Measurements from ENCODE around the gene LENG8.
"Not testable (repeated sequence)": the region's sequence is repeated elsewhere in the genome, so short reads cannot be mapped to it uniquely, and the experiment has no call there.

The LENG8 gene

DNA sequence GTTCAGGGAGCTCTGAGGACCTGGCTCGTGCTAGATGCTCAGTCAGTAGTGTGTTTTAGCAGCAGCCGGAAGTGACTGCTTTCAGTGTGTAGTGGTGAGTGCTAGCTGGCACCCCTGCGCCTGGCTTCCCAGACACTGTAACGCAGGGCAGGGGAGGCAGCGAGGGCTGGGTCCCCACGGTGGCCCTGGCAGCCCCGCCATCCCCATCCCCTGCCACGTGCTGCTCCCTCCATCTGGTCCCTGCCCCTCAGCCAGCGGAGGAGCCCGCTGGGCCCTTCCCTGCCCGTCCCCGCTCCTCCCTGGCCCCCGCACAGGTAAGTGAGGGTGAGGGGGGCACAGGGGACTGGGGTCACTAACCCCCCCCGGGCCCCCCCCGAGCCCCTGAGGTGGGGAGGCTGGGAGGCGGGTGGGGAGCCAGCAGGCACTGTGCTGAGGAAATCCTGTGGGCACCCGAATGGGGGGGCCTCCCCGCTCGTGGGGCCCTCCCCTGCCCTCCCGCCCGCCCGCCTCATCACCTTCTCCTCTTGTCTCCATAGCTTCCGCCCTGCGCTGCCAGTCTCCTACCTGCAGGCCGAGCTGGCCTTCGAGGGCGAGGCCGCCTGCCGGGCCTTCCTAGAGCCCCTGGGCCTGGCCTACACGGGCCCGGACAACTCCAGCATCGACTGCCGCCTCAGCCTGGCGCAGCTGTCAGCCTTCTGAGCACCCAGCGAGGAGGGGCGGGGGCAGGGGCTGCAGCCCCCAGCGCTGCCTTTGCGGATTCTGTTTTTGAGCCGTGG, 11.4 kb downstream of the LENG8 start:
- no peak for DNase-seq (ENCODE audit: low read depth, low spot score)

DNA sequence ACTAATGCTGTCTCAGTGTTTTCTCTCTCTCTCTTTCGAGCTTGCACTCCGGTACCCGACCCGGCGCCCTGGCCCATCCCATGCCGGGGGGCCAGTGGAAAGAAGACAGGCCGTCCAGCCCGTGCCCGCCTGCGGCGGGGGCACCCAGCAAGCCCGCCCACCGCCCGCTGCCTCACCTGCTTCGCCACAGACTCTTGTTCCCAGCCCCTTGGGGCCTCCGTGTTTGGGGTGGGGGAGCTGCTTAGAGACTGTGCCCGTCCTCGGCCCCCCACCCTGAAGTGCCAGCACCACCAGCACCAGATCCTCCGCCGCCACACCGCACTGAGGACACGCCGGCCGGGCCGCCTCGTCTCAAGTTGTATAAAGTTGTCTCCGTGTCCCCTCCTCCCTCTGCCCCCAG, 12.2 kb downstream of the LENG8 start:
- DNase-seq (ENCODE audit: low read depth, low spot score) = no peak

DNA sequence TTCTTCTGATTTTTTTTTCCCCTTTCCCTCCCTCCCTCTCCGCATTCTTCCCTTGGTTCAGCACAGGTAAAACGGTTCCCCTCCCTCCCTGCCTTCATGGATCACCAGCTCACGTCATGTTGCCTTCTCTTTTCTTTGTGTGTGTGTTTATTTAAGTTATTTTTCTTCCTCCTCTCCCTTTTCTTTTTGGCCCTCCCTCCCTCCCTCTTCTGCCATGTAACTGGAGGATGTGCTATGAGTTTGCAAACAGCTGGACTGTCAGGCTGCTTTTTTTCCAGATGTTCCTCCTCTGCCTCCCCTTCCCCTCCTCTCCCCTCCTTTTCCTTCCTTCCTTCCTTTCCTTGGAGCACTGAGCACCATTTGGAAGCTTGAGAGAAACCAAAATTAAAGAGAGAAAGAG, 12.6 kb downstream of the LENG8 start:
- no peak for DNase-seq (ENCODE audit: low read depth, low spot score)

DNA sequence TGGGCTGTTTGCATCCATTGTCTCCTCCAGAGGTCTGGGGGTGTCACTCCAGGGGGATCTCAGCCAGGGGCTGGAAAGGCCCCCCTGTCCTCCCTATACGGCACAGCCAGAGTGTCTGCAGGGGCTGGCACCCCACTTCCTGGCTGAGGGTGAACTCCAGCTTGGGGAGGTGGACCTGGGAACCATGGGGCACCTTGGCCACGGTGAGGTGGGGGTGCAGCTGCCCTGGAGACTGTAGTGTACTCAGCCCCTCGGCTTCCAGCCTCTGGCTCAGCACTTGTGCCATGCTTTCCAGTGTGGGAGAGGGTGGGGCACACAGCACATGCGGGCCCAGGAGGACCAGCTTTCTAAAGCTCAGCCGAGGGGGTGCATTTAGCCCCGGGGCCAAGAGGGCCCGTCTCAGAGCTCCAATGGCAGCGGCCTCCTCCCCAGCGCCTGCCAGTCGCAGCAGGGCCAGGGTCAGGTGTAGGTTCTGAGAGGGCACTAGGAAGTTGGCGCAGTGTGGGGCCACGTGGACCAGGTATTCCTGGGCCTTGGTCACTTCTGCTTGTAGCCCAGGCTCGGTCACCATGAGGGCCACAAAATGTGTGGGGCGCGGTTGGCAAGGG, 13.2 kb downstream of the LENG8 start:
- no peak for DNase-seq (ENCODE audit: low read depth, low spot score)

DNA sequence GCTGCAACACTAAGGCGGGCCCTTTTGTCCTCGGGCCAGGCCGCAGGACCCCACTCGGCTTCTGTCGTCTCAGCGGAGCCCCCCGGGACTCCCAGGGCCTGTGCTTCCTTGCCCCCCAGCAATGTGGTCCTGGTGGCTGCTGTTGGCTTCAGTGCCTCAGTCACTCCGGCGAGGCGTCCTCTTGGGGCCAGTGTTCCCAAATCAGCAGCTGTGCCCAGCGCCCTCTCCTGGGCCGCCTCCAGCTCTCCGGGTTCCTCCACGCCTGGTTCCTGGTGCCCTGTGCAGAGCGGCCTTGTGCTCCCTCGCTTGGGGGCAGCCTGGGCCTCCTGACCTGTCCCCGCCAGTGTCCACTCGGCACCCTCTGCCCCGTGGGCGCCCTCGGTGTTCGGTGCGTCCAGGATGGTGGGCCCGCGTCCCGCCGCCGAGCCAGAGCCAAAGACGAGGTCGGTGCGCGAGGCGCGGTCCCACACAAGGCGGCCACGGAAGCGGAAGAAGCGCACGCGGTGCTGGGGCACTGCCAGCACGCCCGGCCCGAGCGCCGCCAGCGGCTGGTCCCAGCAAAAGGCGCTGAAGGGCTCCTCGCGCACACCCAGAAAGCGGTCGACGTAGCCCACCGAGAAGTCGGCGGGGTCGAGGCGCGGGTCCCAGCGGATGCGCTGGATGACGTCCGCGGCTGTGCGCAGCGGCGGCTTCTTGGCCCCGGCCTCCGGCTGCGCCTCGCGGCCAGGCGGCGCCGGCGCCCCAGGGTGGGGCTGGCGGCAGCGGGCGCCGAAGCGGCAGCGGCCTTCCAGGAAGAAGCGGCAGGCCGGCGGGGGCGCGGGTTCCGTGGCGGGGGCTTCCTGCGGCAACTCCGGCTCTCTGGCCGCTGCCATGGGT, 13.9 kb downstream of the LENG8 start:
- DNase-seq (ENCODE audit: low read depth, low spot score) = peak; percentile 80

DNA sequence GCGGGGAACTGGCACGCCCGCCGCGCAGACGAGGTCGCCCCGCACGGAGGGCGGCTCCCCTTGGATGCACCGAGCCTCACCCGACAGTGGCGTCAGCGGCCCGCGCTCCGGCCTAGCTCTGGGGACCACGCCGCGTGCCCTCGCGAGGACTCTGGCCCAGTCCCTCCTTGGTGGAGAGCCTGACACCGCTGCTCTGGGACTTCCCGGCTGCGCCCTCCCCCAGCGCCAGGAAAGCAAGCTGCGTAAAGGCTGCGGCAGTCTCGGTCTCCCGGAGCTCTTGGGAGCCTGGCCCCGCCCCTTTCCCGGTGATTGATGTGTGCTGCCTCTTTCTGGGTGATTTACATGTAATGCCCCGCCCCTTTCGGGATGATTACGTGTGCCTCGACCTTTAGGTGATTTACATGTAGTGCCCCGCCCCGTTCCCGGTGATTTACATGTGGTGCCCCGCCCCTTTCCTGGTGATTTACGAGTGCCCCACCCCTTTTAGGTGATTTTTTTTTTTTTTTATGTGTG, 14.6 kb downstream of the LENG8 start, which contains the start of gene LENG9:
LENG9 (minus strand) TSS at position 248 of the 513 bp plus-strand sequence. CDS start 252 bp downstream, outside the sequence.
- no peak for DNase-seq (ENCODE audit: low read depth, low spot score)

DNA sequence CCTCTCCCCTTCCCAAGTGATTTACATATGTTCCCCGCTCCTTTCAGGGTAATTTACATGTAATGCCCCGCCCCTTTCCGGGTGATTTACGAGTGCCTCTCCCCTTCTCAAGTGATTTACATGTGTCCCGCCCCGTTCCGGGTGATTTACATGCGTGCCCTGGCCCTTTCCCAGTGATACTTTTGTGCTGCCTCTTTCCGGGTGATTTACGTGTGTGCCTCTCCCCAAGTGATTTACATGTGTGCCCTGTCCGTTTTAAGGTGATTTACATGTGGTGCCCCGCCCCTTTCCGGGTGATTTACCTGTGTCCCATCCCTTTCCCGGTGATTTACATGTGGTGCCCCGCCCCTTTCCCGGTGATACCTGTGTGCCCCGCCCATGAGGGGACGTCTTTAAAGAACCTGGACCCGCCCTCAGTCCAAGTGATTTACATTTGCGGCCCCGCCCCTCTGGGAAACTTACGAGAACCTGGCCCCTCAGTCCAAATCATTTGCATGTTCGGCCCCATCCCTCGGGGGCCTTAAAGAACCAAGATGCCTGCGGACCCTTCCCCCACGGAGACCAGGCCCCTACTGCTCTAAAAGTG, 15.1 kb downstream of the LENG8 start:
- peak; percentile 98 for DNase-seq (ENCODE audit: low read depth, low spot score)

DNA sequence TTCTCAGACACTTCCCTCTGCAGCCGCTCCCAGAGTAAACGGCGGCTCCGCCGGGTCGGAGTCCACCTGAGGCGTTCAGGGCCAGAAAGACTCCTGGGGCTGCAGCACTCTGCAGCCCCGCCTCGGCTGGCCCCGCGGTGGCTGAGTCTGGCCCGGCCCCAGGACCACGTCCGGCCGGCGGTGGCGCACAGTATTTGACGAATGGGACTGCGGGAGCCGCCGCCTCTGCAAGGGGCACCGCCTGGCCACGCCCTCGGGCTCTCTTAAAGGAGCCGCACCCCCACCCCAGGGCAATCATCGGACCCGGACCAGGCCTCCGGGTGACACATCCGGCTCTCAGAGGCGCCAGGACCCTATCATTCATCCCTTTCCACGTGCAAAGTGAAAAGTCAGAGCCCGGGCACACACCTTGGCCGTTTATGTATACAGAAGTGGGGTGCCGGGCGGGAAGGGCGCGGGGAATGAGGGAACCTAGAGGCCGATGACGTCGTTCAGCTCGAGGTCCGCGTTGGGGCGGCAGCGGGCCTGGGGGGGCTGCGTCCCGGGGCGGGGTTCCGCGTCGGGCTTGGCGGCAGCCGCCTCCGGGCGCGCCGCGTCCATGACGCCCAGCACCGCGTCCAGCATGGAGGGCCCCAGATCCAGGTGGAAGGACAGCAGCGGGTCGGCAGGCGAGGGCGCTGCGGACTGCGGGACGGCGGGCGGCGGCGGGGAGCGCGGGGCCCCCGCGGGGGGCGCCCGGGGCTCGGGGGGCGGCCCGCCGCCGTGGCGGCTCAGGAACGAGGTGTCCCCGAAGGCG, 15.8 kb downstream of the LENG8 start:
- peak; percentile 96 for DNase-seq (ENCODE audit: low read depth, low spot score)

DNA sequence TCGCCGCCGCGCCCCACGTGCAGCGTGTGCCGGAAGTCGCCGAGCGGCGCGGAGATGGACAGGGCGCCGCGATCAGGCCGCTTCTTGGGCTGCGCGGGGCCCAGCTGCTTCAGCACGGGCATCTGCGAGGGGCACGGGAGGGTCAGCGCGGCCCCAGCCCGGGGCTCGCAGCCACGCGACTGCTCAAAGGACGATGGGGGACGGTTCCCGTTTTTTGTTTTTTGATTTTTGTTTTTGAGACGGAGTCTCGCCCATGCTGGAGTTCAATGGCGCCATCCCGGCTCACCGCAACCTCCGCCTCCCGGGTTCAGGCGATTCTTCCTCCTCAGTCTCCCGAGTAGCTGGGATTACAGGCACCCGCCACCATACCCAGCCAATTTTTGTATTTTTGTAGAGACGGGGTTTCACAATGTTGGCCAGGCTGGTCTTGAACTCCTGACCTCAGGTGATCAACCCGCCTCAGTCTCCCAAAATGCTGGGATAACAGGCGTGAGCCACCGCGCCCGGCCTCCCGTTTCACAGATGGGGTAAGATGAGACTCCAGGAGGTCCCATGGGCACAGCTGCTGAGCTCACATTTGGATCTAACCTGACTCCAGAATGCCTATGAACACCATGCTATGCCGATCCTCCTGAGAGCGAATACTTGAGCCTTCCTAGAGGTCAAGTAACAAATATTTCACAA, 16.6 kb downstream of the LENG8 start:
- DNase-seq (ENCODE audit: low read depth, low spot score) = no peak

DNA sequence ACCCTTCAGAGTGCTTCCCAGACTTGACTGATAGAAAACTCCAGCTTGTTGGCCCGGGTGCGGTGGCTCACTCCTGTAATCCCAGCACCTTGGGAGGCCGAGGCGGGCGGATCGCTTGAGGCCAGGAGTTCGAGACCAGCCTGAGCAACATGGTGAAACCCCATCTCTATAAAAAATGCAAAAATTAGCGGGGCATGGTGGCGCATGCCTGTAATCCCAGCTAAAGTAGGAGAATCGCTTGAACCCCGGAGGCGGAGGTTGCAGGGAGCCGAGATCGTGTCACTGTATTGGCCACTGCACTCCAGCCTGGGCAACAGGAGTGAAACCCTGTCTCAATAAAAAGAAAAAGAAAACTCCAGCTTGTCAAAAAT, 17.1 kb downstream of the LENG8 start:
- not testable (repeated sequence) for DNase-seq (ENCODE audit: low read depth, low spot score)

DNA sequence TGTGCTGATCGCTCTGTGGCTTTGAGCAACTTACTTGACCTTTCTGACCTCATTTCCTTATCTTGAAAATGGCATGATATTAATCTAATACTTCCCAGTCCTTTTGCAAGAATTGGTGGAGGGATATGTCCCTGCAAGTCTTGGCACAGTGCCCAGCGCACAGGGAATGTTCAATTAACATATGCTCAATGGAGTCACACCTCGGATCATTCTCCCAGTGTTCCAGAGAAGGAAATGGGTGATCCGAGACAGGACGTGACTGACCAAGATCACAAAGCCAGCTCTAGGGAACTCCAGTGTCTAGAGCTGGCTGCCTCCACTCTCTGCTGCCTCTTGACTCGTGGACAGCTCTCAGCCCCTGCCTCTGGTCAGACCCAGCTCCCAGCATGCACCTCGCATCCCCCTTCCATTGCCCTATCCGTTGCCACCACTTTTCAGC, 20.5 kb downstream of the LENG8 start:
- DNase-seq (ENCODE audit: low read depth, low spot score) = no peak

DNA sequence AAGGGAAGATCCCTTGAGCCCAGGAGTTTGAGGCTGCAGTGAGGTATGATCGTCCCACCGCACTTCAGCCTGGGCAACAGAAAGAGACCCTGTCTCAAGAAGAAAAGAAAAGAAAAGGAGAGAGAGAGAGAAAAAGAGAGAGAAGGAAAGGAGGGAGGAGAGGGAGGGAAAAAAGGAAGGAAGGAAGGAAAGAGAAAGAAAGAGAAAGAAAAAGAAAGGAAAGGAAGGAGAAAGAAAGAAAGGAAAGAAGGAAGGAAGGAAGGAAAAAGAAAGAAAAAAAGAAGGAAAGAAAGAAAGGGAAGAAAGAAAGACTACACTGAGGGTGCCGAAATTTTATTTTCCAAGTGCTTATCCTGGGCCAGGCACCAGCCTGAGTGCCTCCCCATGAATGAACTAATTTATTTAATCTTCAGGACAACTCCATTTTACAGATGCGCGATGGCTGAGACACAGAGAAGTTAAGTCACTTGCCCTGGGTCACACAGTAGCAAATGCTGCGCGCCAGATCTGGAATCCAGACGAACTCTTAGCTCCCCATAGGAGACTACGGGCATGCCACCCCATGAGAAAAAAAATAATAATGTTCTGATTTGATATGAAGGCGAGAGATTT, 21.4 kb downstream of the LENG8 start:
- DNase-seq (ENCODE audit: low read depth, low spot score) = no peak

DNA sequence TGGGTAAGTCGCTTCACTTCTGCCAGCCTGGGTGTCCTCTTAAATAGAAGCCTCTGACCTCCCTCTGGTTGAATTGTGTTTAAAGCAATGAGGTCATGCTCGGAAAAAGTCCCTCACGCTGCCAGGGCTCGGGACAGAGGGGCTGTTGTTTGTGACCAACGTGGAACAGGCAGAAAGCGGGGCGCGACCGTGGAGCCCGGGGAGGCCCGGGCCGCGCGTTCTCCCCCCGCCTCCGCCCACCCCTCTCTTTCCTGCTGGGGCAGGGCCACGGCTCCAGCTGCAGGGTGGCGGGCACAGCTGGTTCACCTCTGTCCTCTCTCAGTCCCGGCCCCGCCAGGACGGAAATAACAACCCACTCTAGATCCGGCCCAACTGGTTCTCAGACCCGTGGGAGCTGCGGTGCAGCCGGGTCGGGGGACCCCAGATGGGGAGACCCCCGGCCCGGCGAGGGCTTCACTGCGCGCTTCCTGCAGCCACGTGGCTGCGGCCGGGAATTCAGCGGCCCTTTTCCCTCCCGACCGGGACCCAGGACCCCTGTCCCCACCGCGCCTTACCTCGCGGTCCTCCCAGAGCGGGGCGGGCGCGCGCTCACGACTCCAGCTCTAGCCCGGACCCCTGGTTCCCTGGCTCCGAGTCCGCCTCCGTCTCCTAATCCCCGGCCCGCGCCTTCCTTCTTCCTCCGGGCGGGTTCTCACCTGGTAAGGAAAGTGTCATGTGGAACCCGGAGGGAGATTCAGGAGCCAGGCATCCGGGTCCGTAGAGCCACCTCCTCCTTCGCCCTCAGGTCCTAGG, 22.2 kb downstream of the LENG8 start:
- peak; percentile 39 for DNase-seq (ENCODE audit: low read depth, low spot score)

DNA sequence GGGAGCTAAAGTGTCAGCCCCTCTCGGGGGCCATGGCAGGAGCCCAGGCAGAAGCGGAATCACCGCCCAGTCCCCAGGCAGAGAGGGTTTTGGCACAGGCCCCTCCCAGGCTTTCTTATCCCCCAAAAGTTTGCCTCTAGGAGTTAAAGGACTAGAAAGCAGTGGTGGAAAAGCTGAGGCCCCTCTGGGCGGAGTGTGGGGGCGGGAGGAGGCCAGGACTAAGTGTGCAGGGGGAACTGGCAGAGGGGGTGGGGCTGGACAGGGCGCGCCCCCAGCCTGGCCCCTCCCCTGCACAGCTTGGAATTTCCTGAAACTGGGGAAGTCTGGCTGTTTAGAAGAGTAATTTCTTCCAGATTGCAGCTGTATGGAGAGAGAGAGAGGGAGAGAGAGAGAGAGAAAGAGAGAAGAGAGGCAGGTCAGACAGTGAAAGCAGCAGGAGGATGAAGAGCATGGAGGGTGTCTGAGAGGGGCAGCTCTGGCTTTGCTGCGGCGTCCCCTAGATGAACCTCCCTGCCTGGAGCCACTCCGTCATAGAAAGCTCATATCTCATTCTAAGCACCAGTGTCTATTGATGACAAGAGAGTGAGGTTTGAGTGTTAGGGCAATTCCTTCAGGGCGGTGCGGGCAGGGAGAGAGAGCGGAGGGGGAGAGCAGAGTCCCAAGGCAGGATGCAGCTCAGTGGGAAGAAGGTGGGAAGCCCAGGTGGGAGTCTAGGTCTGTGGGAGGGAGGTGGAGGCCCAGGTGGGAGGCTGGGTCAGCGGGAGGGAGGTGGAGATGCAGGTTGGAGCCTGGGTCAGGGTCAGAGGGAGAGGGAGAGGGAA, 24.3 kb downstream of the LENG8 start, which contains the start of gene CDC42EP5:
CDC42EP5 (minus strand) TSS at position 226 of the 821 bp plus-strand sequence. CDS start 7,749 bp downstream, outside the sequence.
- peak; percentile 64 for DNase-seq (ENCODE audit: low read depth, low spot score)

DNA sequence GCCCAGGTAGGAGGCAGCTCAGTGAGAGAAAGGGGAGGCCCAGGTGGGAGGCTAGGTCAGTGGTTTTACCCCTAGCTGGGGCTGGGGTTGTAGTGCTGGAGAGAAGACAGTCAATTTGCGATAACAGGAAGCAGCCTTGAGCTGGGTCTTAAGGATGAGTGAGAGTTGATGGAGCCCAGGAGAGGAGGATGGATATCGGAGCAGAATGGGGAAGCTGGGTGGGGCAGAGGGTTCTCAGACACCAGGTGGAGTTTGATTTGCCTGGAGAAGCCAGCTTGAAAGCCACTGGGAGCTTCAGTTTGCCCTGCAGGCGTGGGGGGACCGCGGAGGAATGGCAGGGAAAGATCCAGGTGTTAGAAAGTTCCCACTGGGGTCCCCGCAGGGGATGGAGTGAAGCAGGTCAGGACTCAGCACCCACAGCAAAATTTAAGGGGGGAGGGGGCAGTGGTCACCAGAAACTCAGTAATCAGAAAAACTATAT, 24.9 kb downstream of the LENG8 start:
- no peak for DNase-seq (ENCODE audit: low read depth, low spot score)

DNA sequence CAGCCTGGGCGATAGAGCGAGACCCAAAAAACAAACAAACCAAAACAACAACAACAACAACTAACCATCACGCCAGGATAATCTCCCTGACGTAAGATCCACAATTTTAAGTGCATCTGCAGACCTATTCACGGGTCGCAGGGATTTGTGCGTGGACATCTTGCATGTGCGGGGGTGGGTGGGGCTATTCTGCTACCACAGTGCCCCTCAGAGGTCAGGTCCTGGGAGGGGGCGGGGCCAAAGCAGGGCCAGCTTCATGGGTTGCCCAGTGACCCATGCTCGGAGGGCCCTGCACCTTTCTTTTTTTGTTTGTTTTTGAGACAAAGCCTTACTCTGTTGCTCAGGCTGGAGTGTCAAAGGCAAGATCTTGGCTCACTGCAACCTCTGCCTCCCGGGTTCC, 26.7 kb downstream of the LENG8 start:
- DNase-seq (ENCODE audit: low read depth, low spot score) = no peak

DNA sequence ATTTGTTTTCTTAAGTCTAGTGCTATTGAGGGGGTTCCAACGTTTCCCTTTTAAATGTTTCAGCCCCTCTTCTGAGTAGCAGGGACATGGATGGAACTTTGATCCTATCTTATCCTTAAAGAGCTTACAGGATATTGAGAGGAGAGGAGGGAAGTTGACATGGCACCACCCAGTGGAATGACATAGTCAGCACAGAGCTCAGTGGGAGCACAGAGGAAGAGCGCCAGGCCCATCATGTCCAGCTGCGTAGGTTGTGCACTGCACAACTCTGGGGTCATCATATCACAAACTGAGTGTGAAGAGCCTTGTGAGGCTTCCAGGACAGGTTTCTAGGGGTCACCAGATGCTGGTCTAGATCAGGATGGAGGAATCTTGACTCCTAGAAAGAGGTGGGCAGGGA, 28.7 kb downstream of the LENG8 start:
- DNase-seq (ENCODE audit: low read depth, low spot score) = no peak
